ENCODE results near the gene EDARADD. TPM values are rescaled to one million over a fixed set of nuclear protein-coding genes. Genes with fewer than 3 reads are reported as not detected.

EDARADD gene
- total RNA-seq, 2 experiments from 2014 or later: 1.5 to 1.7 TPM

DNA sequence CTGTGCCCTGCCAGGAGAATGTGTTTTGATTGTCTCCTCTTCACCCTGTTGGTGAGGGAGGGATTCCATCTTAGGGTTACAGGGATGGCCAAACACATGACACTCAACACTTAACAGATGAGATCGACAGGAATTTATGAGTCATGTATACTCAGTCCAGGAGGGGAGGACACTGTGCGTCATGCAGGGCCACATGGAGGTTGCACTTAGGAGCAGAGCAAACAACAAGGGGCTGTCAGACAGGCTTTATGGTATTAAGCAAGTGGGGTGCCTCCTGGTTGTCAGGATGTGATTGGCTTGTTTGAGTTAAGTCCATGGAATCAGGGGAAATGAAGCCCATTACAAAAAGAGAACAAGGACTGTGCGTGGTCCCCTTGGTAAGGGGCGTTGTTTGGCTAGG, 26.9 kb downstream of the EDARADD start:
- no peaks in the 10 kb centered on the region for H3K9me3 Mint-ChIP-seq
- H3K27me3 Mint-ChIP-seq: no peaks in the 10 kb centered on the region
- H3K36me3 Mint-ChIP-seq (ENCODE audit: low read depth): no peaks in the 10 kb centered on the region
- H3K27me3 ChIP-seq (ENCODE audit: control insufficient read depth in 1 of 2, insufficient read depth in 2 of 2, low read length in 2 of 2): no peaks in the 10 kb centered on the region
- no peaks in the 10 kb centered on the region for H3K9me3 ChIP-seq (ENCODE audit: control insufficient read depth in 1 of 2, insufficient read depth in 1 of 2, low read length in 2 of 2)
- ChIA-PET CTCF (no interaction called here), POLR2A (no interaction called here)
- H3K27ac ChIP-seq (ENCODE audit: low read depth in 1 of 2, low read length in 2 of 2): no peak overlapping the region
- ATAC-seq (ENCODE audit: poor library complexity) (no peak), DNase-seq (no peak)
- H3K36me3 ChIP-seq (ENCODE audit: insufficient read depth, low read length): no peaks in the 10 kb centered on the region
- H3K4me3 Mint-ChIP-seq: no peak overlapping the region
- intact Hi-C loops (cut with DNase I, micrococcal nuclease): no loop called here
- peaks cover 12% of the 10 kb centered on the region for H3K4me1 Mint-ChIP-seq (ENCODE audit: low read depth)
- TF ChIP-seq, protein P1, sequence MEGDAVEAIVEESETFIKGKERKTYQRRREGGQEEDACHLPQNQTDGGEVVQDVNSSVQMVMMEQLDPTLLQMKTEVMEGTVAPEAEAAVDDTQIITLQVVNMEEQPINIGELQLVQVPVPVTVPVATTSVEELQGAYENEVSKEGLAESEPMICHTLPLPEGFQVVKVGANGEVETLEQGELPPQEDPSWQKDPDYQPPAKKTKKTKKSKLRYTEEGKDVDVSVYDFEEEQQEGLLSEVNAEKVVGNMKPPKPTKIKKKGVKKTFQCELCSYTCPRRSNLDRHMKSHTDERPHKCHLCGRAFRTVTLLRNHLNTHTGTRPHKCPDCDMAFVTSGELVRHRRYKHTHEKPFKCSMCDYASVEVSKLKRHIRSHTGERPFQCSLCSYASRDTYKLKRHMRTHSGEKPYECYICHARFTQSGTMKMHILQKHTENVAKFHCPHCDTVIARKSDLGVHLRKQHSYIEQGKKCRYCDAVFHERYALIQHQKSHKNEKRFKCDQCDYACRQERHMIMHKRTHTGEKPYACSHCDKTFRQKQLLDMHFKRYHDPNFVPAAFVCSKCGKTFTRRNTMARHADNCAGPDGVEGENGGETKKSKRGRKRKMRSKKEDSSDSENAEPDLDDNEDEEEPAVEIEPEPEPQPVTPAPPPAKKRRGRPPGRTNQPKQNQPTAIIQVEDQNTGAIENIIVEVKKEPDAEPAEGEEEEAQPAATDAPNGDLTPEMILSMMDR (IDR thresholded peaks at IDR 0.05): no peak
- H3K4me1 ChIP-seq (ENCODE audit: insufficient read depth, low read length): peaks cover 21% of the 10 kb centered on the region
- no peak overlapping the region for H3K27ac Mint-ChIP-seq
- no peak overlapping the region for H3K4me3 ChIP-seq (ENCODE audit: low read length)

DNA sequence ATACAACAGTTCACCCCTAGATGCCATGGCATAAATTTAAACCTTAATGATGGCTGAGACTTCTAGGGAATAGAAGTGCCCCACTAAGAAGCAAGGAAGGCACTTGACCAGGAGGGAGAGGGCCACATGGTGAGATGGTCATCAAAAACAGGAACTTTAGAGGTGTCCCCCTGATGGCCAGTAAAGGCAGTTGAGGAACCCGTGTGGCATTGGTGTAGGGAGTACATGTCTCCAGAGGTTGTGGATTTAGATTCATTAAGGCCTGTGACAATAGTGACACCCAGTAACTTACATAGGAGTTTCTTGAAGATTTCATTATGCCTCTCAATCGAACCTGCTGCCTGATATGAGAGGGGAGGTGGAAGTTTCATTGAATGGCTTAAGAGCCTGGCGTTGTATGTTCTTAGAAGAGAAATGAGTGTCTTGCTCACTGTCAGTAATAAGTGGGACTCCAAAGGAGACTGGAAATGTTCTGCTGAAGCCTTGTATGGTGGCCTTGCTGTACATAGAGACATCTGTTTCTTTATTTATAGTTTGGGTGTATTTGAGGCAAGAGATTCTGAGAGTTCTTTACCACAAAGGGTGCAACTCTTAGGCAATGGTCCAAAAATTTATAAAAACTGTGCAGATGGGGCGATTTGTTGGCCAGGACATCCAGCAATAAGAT, 27.9 kb downstream of the EDARADD start:
- no peaks in the 10 kb centered on the region for H3K36me3 Mint-ChIP-seq (ENCODE audit: low read depth)
- no peaks in the 10 kb centered on the region for H3K27me3 Mint-ChIP-seq
- Histone ChIP-seq H3K4me1 (ENCODE audit: insufficient read depth, low read length) (peaks cover 15% of the 10 kb centered on the region), H3K27ac (ENCODE audit: low read depth in 1 of 2, low read length in 2 of 2) (no peak overlapping the region), H3K9me3 (ENCODE audit: control insufficient read depth in 1 of 2, insufficient read depth in 1 of 2, low read length in 2 of 2) (no peaks in the 10 kb centered on the region), H3K36me3 (ENCODE audit: insufficient read depth, low read length) (no peaks in the 10 kb centered on the region), H3K27me3 (ENCODE audit: control insufficient read depth in 1 of 2, insufficient read depth in 2 of 2, low read length in 2 of 2) (no peaks in the 10 kb centered on the region), H3K4me3 (ENCODE audit: low read length) (no peak overlapping the region)
- TF ChIP-seq, protein P1 (IDR thresholded peaks at IDR 0.05): no peak
- ATAC-seq (ENCODE audit: poor library complexity) (no peak), DNase-seq (no peak)
- H3K27ac Mint-ChIP-seq: no peak overlapping the region
- intact Hi-C loops (cut with DNase I, micrococcal nuclease): no loop called here
- H3K4me3 Mint-ChIP-seq: no peak overlapping the region
- H3K9me3 Mint-ChIP-seq: no peaks in the 10 kb centered on the region
- POLR2A ChIA-PET: no interaction called here
- CTCF ChIA-PET: no interaction called here
- peaks cover 6% of the 10 kb centered on the region for H3K4me1 Mint-ChIP-seq (ENCODE audit: low read depth)

DNA sequence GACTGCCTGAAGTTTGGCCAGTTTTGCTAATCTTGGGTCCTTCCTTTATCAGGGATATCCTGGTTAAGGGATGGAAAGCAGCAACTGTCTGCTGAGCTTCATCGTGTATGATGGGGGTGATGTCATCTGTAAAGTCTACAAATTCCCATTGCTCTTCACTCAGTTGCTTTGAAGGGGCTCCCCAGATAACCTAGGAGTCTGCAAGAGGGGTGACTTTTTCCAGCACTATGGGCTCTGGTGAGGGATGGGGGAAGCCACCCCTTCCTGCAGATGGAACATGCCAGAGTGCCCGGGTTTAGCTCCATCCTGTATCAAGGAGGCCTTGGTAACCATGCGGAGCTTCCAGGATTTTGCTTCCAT, 28.4 kb downstream of the EDARADD start:
- H3K4me1 Mint-ChIP-seq (ENCODE audit: low read depth): peaks cover 1% of the 10 kb centered on the region
- no peaks in the 10 kb centered on the region for H3K36me3 ChIP-seq (ENCODE audit: insufficient read depth, low read length)
- no peak for ATAC-seq (ENCODE audit: poor library complexity)
- no peak overlapping the region for H3K27ac ChIP-seq (ENCODE audit: low read depth in 1 of 2, low read length in 2 of 2)
- no peaks in the 10 kb centered on the region for H3K9me3 ChIP-seq (ENCODE audit: control insufficient read depth in 1 of 2, insufficient read depth in 1 of 2, low read length in 2 of 2)
- TF ChIP-seq, protein P1 (IDR thresholded peaks at IDR 0.05): no peak
- CTCF ChIA-PET: no interaction called here
- H3K9me3 Mint-ChIP-seq: no peaks in the 10 kb centered on the region
- intact Hi-C loops (cut with DNase I, micrococcal nuclease): no loop called here
- H3K4me1 ChIP-seq (ENCODE audit: insufficient read depth, low read length): peaks cover 12% of the 10 kb centered on the region
- POLR2A ChIA-PET: no interaction called here
- no peak overlapping the region for H3K4me3 Mint-ChIP-seq
- H3K27ac Mint-ChIP-seq: no peak overlapping the region
- H3K27me3 ChIP-seq (ENCODE audit: control insufficient read depth in 1 of 2, insufficient read depth in 2 of 2, low read length in 2 of 2): no peaks in the 10 kb centered on the region
- no peak for DNase-seq
- no peaks in the 10 kb centered on the region for H3K27me3 Mint-ChIP-seq
- no peak overlapping the region for H3K4me3 ChIP-seq (ENCODE audit: low read length)
- no peaks in the 10 kb centered on the region for H3K36me3 Mint-ChIP-seq (ENCODE audit: low read depth)

All from CD4-positive, alpha-beta T cell (primary cell).